Keratinocyte (primary cell): ENCODE measurements around the gene ZFYVE9.

Experiments
- EZH2 ChIP-seq: IDR thresholded peaks from one replicate; pipeline ENCODE4 v1.6.1; 2012; ENCODE audit warnings: inconsistent platforms, mild to moderate bottlenecking, low read length, moderate library complexity
- TF ChIP-seq, protein P1 (sequence below), 3 experiments: IDR thresholded peaks in 1 of 3; conservative IDR thresholded peaks in 1 of 3; optimal IDR thresholded peaks in 1 of 3; 2 replicates in 2 of 3; 3 replicates in 1 of 3; pipeline versions ENCODE3 to v1.5.1; 2011; ENCODE audit warnings: low read length in 3 of 3, mild to moderate bottlenecking in 3 of 3, moderate library complexity in 2 of 3, control low read depth in 1 of 3, inconsistent platforms in 1 of 3; ENCODE audit not compliant: insufficient read depth in 2 of 3; ENCODE audit errors: extremely low read depth in 1 of 3

DNA sequence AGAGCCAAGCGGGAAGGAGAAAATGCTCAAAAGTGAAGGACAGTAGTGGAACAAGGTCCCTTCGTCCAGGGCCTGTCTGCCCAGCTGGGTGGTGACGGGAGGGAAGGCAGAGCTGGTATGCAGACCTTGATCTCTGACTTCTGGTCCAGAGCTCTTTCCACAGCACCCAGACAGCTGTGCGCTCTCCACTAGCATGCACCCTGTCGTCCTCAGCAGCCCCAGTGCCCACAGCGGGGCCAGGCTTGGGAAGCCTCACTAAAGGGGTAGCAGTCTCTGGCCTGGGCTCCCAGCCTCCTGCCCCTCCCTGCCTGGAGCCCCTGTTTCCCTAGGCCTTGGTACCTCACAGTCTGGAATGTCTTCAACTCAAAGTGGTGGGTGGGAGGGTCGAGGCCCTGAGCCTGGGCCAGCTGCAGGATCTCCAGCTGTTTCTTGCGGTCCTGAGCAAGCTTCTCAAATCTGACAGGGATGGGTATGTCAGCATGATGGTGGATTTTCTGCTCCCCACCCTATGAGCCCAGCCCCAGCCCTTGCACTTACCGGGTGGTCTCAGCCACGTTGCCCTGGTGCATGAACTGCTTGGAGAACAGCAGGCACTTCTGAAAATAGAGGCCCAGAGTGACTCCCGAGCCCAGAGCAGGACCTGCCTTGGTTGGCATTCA lies 214.1 kb downstream of the ZFYVE9 start:
- TF ChIP-seq EZH2 = no peak
- TF ChIP-seq, protein P1, sequence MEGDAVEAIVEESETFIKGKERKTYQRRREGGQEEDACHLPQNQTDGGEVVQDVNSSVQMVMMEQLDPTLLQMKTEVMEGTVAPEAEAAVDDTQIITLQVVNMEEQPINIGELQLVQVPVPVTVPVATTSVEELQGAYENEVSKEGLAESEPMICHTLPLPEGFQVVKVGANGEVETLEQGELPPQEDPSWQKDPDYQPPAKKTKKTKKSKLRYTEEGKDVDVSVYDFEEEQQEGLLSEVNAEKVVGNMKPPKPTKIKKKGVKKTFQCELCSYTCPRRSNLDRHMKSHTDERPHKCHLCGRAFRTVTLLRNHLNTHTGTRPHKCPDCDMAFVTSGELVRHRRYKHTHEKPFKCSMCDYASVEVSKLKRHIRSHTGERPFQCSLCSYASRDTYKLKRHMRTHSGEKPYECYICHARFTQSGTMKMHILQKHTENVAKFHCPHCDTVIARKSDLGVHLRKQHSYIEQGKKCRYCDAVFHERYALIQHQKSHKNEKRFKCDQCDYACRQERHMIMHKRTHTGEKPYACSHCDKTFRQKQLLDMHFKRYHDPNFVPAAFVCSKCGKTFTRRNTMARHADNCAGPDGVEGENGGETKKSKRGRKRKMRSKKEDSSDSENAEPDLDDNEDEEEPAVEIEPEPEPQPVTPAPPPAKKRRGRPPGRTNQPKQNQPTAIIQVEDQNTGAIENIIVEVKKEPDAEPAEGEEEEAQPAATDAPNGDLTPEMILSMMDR (optimal IDR thresholded peaks at IDR 0.05 in 1 of 3, IDR thresholded peaks at IDR 0.05 in 1 of 3, conservative IDR thresholded peaks at IDR 0.05 in 1 of 3; ENCODE audit: extremely low read depth in 1 of 3, insufficient read depth in 2 of 3, low read length in 3 of 3) = no peak
